ENCODE results near the gene WDR93. TPM values are rescaled to one million over a fixed set of nuclear protein-coding genes. Genes with fewer than 3 reads are reported as not detected.

Gene WDR93
- total RNA-seq, 1 experiment from 2014 or later, result not detected

GRCh38 chr15:89648106-89649012 is 42.3 kb upstream of the WDR93 start:
- Histone ChIP-seq H3K4me1 (ENCODE audit: insufficient read depth, low read length) (no peaks in the 10 kb centered on the region), H3T11ph (ENCODE audit: low read length) (no peak overlapping the region), H3K9me3 (ENCODE audit: control insufficient read depth, low read depth, low read length) (no peaks in the 10 kb centered on the region), H3K23ac (ENCODE audit: insufficient read length, low read depth, low read length) (no peak overlapping the region), H3K4me2 (ENCODE audit: insufficient read depth, insufficient read length, low read length) (no peak overlapping the region), H3K23me2 (ENCODE audit: insufficient read length, low read depth, low read length, poor library complexity, severe bottlenecking) (no peaks in the 10 kb centered on the region), H2AFZ (ENCODE audit: low read length) (no peak overlapping the region), H3K79me2 (ENCODE audit: insufficient read depth, low read length) (no peaks in the 10 kb centered on the region; the same call in 1 of the 2 replicates), H3K27ac (ENCODE audit: insufficient read length, low read depth, low read length) (no peak overlapping the region), H4K5ac (ENCODE audit: insufficient read length, low read depth, low read length) (no peak overlapping the region), H2AK5ac (ENCODE audit: insufficient read length, low read length) (no peak overlapping the region), H4K91ac (ENCODE audit: insufficient read length, low read depth, low read length) (no peak overlapping the region), H3K79me1 (ENCODE audit: insufficient read depth, low read depth, low read length, poor library complexity, severe bottlenecking) (no peaks in the 10 kb centered on the region), H3K27me3 (ENCODE audit: insufficient read depth, low read length) (no peaks in the 10 kb centered on the region), H2BK12ac (ENCODE audit: insufficient read length, low read depth, low read length) (no peak overlapping the region), H3K56ac (ENCODE audit: insufficient read length, low read depth, low read length) (no peak overlapping the region), H2BK5ac (ENCODE audit: insufficient read length, low read length) (no peak overlapping the region), H2BK15ac (ENCODE audit: low read depth, low read length) (no peak overlapping the region), H4K20me1 (ENCODE audit: control insufficient read depth, insufficient read depth, insufficient read length) (no peaks in the 10 kb centered on the region), H3K9ac (ENCODE audit: extremely low read depth, insufficient read length, low read length) (no peak overlapping the region), H3K14ac (ENCODE audit: insufficient read depth, low read length) (no peak overlapping the region), H2BK120ac (ENCODE audit: low read depth, low read length, poor library complexity, severe bottlenecking) (no peak overlapping the region), H3K4ac (ENCODE audit: low read depth, low read length) (no peak overlapping the region), H3K18ac (ENCODE audit: insufficient read length, low read depth, low read length) (no peak overlapping the region), H4K8ac (replicated peaks; ENCODE audit: insufficient read length, low read depth, low read length) (no peak overlapping the region), H2BK20ac (ENCODE audit: low read depth, low read length, poor library complexity, severe bottlenecking) (no peak overlapping the region)
- TF ChIP-seq CTCF (conservative IDR thresholded peaks at IDR 0.05), result no peak
- Mint-ChIP-seq H3K36me3 (ENCODE audit: insufficient read depth in 1 of 3, low read depth in 3 of 3) (peaks cover 16 to 56% (median 45%) of the 10 kb centered on the region in 3 experiments; a peak in 6 of 7 replicates), H3K27ac (no peak overlapping the region; a peak in 1 of 7 replicates), H3K4me3 (no peak overlapping the region), H3K4me1 (peaks cover 3 to 7% of the 10 kb centered on the region in 2 experiments), H3K27me3 (ENCODE audit: low read depth) (no peaks in the 10 kb centered on the region), H3K9me3 (no peaks in the 10 kb centered on the region)
- peak; percentile 74 for DNase-seq
- whole genome bisulfite sequencing (ENCODE audit: extremely low coverage, insufficient read length, low lambda C conversion rate), result no CpG with 5 or more reads among the region's 102 CpGs
